ACHN (cell line): ENCODE measurements around the gene RBM26.
A peak's percentile ranks its signal among the peaks of the same experiment; 100 is the strongest.

Experiments
- DNase-seq: peaks from one replicate; pipeline ENCODE4 v3.0.0-alpha.2; 2015
- in situ Hi-C: cut with HindIII; loops from 2 replicates; pipeline ENCODE4 v1.10.0; 2017; ENCODE audit warnings: low sequenced_read_pairs, low pct_ligation_motif_present, low pct_unique_long_range_greater_than_20kb

The RBM26 gene

GRCh38 chr13:79427883-79428282 lies 21.8 kb upstream of the RBM26 start:
- no peak for DNase-seq
- in situ Hi-C loops, result loop anchor here (25.0 kb wide), 1 partner anchor 109 kb away; no protein-coding TSS in a partner anchor

DNA sequence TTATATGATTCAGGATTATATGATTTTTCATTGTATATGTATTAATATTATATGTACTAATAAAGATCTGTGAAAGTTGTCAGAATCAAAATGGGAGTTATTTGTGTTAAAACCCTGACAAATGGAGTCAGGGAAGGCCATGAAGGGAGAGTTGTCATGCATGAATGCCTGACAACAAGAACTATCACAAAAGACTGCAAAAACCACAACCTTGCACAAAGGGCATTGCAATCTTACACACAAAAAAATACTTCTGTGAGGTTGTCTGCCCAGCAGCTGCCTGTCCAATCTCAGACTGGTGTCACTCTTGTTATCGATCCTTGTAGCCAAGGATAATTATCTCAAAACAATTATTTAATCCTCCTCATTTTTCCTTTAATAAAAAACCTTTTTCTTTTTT lies 21.2 kb upstream of the RBM26 start:
- in situ Hi-C loops, result loop anchor here (25.0 kb wide), 1 partner anchor 110 kb away; no protein-coding TSS in a partner anchor

DNA sequence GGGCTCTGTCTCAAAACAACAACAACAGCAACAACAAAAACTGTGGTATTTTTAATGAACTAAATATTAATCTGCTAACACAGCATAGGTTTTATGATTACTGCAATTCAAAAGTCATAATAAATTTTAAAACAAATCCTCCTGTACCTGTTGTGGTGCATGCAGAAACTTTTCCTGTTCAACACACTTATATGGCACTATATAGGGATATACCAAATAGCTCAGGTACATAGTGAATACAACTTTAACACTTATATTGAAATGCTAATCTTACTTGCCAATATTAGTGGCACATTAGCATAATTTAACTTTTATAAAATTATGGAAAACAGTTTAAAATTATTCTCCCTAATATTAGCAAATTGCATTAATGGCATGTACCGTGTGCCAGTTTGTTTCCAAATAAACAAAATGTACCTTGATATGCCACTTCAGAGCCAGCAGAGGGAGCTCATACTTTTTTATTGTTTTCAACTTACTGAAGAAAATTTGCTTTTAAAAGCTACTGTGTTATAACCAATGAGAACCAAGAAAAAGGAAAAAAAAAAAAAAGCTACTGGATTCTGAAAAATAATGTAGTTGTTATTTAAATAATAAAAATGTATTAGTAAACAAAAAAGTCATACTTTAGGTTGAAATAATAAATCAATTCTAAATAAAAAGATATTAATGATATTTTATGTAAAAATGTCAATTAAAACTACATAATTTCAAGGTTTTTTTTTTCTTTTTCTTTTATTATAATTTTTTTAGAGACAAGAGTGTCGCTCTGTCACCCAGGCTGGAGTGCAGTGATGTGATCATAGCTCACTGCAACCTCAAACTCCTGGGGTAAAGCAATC lies 18.0 kb upstream of the RBM26 start:
- peak; percentile 69 for DNase-seq
- in situ Hi-C loops, result no loop called here

More for the DNA sequence above, 21.2 kb upstream of the RBM26 start:
- no peak for DNase-seq

DNA sequence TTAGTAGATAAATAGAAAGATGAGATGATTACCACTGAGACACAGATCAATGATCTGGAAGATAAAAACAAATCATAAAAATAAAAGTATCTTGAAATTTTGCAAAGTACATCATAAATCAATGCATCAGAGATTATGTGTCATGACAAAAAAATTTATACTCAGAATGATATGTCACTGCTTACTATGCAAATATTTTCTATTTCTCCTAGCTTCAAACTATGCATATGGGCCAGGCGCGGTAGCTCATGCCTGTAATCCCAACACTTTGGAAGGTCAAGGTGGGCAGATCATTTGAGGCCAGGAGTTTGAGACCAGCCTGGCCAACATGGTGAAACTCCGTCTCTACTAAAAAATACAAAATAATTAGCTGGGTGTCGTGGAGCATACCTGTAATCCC lies 17.3 kb upstream of the RBM26 start:
- no peak for DNase-seq
- in situ Hi-C loops, result no loop called here

DNA sequence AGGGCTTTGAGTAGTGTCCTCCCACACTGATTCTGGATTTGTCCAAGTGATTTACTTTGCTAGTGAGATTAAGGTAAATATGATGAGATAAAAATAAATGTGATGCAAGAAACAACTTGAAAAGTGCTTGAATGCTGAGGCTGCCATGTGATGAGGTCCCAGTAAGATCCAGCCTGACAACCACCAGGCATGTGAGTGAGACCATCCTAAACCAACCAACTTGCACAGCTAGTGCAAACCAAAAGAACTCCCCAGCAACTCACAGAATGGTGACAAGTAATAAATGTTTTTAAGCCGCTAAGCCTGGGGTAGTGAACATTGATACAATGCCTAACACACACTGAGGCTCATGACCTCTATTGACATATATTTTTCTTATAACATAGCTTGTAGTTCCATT lies 13.3 kb upstream of the RBM26 start:
- in situ Hi-C loops, result no loop called here
- no peak for DNase-seq

DNA sequence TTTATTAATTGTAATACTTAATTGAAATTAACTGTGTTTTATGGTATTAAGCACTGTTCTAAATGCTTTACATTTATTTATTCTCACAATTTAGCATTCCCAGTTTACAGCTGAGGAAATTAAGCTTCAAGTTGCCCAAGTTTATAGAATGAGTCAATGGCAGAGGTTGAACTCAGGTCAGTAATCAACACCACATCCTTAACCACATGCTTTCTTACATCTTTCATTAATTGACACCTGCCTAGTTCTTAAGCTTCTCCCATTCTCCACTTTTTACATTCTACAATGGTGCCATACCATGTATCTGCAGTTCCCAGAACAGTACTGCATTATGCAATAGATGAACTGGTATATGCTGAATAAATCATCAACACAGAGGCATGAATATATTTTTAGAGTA lies 11.7 kb upstream of the RBM26 start:
- DNase-seq, result no peak
- in situ Hi-C loops, result no loop called here

DNA sequence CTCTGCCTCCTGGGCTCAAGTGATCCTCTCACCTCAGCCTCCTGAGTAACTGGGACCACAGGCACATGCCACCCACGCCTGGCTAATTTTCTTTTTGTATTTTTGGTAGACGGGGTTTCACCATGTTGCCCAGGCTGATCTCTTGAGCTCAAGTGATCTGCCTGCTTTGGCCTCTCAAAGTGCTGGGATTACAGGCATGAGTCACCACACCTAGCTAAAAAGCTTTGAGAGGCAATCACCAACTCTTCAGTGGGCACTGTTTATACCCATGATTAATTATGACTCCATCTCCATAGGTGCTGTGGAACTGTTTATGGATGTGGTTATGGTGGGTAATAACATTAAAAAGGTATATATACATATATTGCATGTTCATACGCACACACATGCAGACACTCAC lies 7.5 kb upstream of the RBM26 start:
- no peak for DNase-seq
- in situ Hi-C loops, result no loop called here

DNA sequence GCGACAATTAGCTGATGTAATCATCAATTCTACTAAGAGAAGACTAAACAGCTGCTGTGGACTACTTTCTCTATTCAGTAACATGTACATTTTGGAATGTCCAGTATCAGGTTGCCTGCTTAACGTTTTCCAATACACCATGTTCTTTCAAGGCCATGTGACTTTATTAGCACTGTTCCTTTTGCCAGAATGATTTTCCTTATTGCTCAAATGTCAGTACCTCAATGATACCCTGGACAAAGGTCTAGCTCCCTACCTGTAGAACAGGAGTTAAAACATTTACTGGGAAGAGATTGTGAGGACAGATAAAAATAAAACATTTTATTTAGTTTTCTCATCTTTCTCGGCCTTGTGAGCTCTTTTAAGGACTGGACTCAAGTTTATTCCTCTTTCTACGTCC lies 3.8 kb upstream of the RBM26 start:
- DNase-seq, result no peak
- in situ Hi-C loops, result no loop called here

GRCh38 chr13:79407349-79407979 lies 1.4 kb upstream of the RBM26 start:
- DNase-seq, result no peak

GRCh38 chr13:79406597-79406908 lies 498 bp upstream of the RBM26 start:
- no peak for DNase-seq
- in situ Hi-C loops, result no loop called here

More at GRCh38 chr13:79407349-79407979, 1.4 kb upstream of the RBM26 start:
- in situ Hi-C loops, result no loop called here

- in situ Hi-C loops, result no loop called here
- no peak for DNase-seq
These were observed 589 bp downstream of the RBM26 start for GRCh38 chr13:79405501-79405830.

- in situ Hi-C loops, result no loop called here
- no peak for DNase-seq
These were observed 1.1 kb downstream of the RBM26 start for GRCh38 chr13:79404985-79405384.

DNA sequence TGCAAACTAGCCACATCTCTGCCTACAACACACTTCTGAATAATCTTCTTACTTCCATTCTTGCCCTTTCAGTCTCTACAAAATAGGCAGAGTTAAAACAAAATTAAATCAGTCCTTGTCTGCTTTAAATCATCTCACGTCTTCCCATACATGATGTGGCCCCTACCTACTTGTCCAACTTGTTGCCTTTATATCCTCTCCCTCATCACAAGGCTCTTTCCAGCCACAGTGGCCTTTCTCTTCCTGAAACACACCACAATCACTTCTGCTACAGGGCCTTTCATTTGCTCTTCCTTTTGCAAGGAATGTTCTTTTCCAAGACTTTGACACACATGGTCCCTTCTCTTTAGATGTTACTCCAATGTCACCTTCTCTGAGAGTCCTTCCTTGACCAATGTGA lies 1.7 kb downstream of the RBM26 start:
- in situ Hi-C loops, result no loop called here
- DNase-seq, result no peak

- in situ Hi-C loops, result no loop called here
- no peak for DNase-seq
These were observed 2.9 kb downstream of the RBM26 start for GRCh38 chr13:79403113-79403512.

DNA sequence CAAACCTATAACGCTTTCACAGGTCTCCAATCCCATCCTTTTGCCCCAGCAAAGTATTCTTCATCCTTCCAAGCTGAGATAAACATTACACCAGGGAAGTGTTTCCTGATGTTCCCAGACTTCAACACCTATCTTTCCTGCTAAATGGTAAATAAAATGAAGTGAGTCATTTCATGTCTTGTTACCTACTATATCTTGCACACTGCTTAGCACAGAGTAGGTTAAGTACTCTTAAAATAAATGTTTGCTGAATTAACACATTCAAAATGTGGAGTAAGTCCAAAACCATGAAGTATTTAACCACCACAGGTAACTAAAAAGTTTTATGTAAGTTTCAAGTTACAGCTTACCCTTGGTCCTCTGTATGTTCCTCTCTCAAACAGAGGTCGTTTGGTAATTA lies 3.4 kb downstream of the RBM26 start:
- in situ Hi-C loops, result no loop called here

DNA sequence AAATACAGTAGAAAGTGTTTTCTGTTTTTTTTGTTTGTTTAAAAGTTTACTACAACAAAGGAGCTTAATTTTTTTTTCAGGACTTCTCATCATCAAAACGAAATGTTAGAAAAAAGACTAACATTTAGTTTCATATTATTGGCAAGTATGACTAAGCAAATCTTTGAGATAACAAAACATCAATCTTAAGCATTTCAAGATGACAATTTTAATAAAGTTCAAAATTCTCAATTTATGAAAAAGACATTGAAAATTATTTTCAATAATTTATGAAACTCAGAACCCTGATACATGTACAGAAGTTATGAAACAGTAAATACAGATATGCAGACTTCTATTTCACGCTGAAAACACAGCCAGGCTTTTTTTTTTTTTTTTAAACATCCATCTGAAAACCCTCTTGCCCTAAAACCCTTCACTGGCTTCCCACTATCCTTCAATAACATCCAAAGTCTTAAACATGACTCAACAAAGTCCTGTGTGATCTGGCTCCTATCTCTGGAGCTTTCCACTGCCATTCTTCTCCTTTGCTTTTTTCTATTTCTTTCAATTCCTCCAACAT lies 3.9 kb downstream of the RBM26 start:
- no peak for DNase-seq
- in situ Hi-C loops, result no loop called here

More for the DNA sequence above, 3.4 kb downstream of the RBM26 start:
- DNase-seq, result no peak

- in situ Hi-C loops, result no loop called here
- DNase-seq, result no peak
These were observed 4.6 kb downstream of the RBM26 start for GRCh38 chr13:79401259-79402070.

- DNase-seq, result no peak
- in situ Hi-C loops, result no loop called here
These were observed 7.1 kb downstream of the RBM26 start for GRCh38 chr13:79398915-79399314.

DNA sequence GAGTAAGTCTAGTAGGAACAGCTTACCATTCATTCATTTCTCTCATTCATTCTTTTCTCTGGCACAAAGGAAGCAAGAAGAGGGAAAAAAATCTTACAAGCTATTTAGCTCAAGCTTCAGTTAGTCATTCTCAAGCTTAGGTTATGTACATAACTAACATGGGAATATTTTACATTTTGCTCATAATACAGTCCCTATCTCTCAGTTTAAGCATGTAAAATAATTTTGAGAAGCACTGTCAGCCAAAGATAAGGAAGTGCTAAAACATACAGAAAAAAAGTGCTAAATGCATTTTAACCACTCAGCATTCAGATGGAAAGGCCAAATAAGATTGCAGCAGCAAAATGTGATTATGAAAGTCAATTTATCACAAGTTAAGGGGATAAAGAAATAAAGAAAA lies 7.9 kb downstream of the RBM26 start:
- no peak for DNase-seq
- in situ Hi-C loops, result no loop called here
